ENCODE measurements around the gene AHCYL1.

- TF ChIP-seq POLR2A (IDR thresholded peaks at IDR 0.05) (no peak), POLR2AphosphoS5 (IDR thresholded peaks at IDR 0.05) (no peak), CTCF (IDR thresholded peaks at IDR 0.05 in 8 of 11, conservative IDR thresholded peaks at IDR 0.05 in 3 of 11) (no peak)
Observed at GRCh38 chr1:109990302-109990653, 5.7 kb downstream of the AHCYL1 start.
